ENCODE results near the gene LRIF1. TPM values are rescaled to one million over a fixed set of nuclear protein-coding genes. Genes with fewer than 3 reads are reported as not detected.
"Not testable (repeated sequence)": the region's sequence is repeated elsewhere in the genome, so short reads cannot be mapped to it uniquely, and the experiment has no call there.

Gene LRIF1
- total and polyA plus RNA-seq, 3 donors from 2014 or later: 31.4 to 54.6 (median 54.3) TPM

DNA sequence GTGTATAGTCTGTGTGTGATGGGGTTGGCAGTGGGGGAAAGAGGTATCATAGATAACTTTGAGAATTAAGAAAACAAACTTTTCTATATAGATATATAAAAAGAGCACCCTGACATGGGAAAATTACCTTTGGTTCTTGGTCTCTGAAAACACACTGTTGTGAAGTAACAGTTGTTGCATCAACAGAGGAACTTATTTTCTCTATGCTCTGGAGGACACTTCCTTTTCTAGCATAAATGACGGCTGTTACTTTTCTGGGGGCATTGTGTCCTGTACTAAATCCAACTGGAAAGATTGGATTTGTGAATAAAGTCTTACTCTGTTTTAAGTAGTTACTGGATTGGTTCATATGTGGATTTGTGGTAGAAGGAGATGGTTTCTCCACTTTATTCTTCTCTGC lies 12.6 kb downstream of the LRIF1 start:
- Histone ChIP-seq H3K9me3 (no peaks in the 10 kb centered on the region), H3K4me1 (no peaks in the 10 kb centered on the region), H3K4me3 (no peak overlapping the region), H3K27ac (no peak overlapping the region), H3K27me3 (no peaks in the 10 kb centered on the region), H3K36me3 (ENCODE audit: low read depth, missing control alignments) (no peaks in the 10 kb centered on the region)
- TF ChIP-seq, protein P1, sequence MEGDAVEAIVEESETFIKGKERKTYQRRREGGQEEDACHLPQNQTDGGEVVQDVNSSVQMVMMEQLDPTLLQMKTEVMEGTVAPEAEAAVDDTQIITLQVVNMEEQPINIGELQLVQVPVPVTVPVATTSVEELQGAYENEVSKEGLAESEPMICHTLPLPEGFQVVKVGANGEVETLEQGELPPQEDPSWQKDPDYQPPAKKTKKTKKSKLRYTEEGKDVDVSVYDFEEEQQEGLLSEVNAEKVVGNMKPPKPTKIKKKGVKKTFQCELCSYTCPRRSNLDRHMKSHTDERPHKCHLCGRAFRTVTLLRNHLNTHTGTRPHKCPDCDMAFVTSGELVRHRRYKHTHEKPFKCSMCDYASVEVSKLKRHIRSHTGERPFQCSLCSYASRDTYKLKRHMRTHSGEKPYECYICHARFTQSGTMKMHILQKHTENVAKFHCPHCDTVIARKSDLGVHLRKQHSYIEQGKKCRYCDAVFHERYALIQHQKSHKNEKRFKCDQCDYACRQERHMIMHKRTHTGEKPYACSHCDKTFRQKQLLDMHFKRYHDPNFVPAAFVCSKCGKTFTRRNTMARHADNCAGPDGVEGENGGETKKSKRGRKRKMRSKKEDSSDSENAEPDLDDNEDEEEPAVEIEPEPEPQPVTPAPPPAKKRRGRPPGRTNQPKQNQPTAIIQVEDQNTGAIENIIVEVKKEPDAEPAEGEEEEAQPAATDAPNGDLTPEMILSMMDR (IDR thresholded peaks at IDR 0.05): no peak
- TF ChIP-seq POLR2A (IDR thresholded peaks at IDR 0.05): no peak
- 76 to 93% methylated on average over 1 of the region's 1 CpG for WGBS, 2 donors
- DNase-seq: no peak
- intact Hi-C loops (cut with DNase I; ENCODE audit: low total_unique reads): no loop called here

DNA sequence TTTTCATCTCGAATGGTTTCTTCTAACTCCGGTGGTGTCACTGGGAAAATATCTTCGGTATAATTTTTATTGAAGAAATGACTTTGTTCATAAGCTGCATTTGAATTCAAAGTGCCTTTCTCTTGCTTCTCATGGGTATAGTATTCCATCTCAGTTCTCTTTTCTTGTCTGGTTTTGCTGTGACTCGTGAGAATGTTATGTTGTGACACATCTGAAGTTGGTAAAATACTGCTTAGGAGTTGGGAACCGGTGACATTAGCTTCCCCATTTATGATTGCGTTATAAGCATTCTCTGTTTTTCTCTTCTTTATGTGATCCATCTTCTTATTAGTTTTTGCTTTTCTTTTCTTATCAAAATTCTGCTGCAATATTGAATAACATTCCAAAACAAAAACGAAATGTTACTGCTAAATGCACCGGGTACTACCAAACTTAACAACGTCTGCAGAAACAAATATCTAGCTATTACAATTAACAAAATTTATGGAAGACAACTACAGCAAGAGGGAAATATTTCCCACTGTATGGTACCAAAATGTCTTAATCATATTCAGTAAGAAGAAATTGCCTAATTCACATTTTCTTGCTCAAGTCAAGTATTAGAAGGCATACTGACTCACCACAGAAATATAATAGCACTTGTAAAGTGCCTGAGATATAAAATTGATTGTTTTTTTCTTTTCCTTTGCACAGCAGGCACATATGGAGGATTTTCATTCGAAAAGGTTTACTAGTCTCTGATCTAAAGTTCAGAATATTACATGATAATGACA lies 15.5 kb downstream of the LRIF1 start:
- TF ChIP-seq, protein P1 (IDR thresholded peaks at IDR 0.05): no peak
- no peak for TF ChIP-seq POLR2A (IDR thresholded peaks at IDR 0.05)
- Histone ChIP-seq H3K27me3 (no peaks in the 10 kb centered on the region), H3K36me3 (ENCODE audit: low read depth, missing control alignments) (no peaks in the 10 kb centered on the region), H3K27ac (no peak overlapping the region), H3K4me1 (no peaks in the 10 kb centered on the region), H3K4me3 (no peak overlapping the region), H3K9me3 (no peaks in the 10 kb centered on the region)
- intact Hi-C loops (cut with DNase I; ENCODE audit: low total_unique reads): no loop called here
- WGBS, 2 donors: 88 to 90% methylated on average over 10 of the region's 10 CpGs
- DNase-seq: no peak

DNA sequence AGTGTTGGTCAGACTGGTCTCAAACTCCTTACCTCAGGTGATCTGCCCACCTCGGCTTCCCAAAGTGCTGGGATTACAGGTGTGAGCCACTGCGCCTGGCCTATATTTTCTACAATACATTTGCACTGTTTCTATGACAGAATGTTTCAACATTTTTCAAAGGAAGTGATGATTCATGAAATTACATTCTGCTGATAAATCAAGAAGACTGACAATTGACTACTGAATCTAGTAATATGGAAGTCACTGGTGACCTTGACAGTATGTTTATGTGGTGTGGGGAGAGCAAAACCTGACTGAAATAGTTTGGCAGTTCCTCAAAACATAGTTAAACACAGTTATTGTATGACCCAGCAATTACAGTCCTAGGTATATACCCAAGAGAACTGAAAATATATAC lies 18.1 kb downstream of the LRIF1 start:
- TF ChIP-seq, protein P1 (IDR thresholded peaks at IDR 0.05): no peak
- no peak for TF ChIP-seq POLR2A (IDR thresholded peaks at IDR 0.05)
- no peaks in the 10 kb centered on the region for H3K36me3 ChIP-seq (ENCODE audit: low read depth, missing control alignments)
- no peak overlapping the region for H3K27ac ChIP-seq
- no peaks in the 10 kb centered on the region for H3K9me3 ChIP-seq
- no peaks in the 10 kb centered on the region for H3K4me1 ChIP-seq
- DNase-seq: no peak
- intact Hi-C loops (cut with DNase I; ENCODE audit: low total_unique reads): no loop called here
- WGBS, 2 donors: 96% methylated on average over 2 of the region's 2 CpGs
- no peaks in the 10 kb centered on the region for H3K27me3 ChIP-seq
- H3K4me3 ChIP-seq: no peak overlapping the region

DNA sequence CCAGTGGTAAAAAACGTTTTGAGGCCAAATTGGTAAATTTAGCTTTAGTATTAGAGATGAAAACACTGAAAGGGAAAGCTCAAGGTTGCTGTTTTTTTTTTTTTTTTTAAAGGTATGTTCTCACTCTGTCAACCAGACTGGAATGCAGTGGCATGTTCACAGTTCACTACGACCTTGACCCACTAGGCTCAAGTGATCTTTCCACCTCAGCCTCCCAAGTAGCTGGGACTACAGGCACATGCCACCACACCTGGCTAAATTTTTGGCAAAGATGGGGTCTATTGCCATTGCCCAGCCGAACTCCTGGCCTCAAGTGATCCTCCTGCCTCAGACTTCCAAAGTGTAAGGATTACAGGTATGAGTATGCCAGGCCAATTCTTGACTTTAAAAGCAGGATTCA lies 18.9 kb downstream of the LRIF1 start:
- WGBS, 2 donors: 48 to 56% methylated on average over 3 of the region's 3 CpGs
- no peaks in the 10 kb centered on the region for H3K36me3 ChIP-seq (ENCODE audit: low read depth, missing control alignments)
- no peaks in the 10 kb centered on the region for H3K9me3 ChIP-seq
- no peak for TF ChIP-seq POLR2A (IDR thresholded peaks at IDR 0.05)
- TF ChIP-seq, protein P1 (IDR thresholded peaks at IDR 0.05): no peak
- no peak for DNase-seq
- H3K4me3 ChIP-seq: no peak overlapping the region
- no peaks in the 10 kb centered on the region for H3K27me3 ChIP-seq
- H3K4me1 ChIP-seq: no peaks in the 10 kb centered on the region
- intact Hi-C loops (cut with DNase I; ENCODE audit: low total_unique reads): no loop called here
- H3K27ac ChIP-seq: no peak overlapping the region

DNA sequence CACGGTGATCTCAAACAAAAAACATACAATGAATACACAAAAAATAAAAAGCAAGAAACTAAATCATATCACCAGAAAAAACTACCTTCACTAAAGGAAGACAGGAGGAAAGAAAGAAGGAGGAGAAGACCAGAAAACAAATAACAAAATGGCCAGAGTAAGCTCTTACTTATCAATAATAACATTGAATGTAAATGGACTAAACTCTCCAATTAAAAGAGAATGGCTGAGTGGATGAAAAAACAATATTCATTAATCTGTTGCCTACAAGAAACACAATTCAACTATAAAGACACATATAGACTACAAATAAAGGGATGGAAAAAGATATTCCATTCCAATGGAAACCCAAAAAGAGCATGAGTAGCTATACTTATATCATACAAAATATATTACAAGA lies 27.2 kb downstream of the LRIF1 start:
- DNase-seq: no peak
- Histone ChIP-seq H3K9me3 (no peaks in the 10 kb centered on the region), H3K27ac (no peak overlapping the region), H3K4me1 (no peaks in the 10 kb centered on the region), H3K36me3 (ENCODE audit: low read depth, missing control alignments) (no peaks in the 10 kb centered on the region), H3K4me3 (no peak overlapping the region), H3K27me3 (no peaks in the 10 kb centered on the region)
- intact Hi-C loops (cut with DNase I; ENCODE audit: low total_unique reads): no loop called here
- TF ChIP-seq, protein P1 (IDR thresholded peaks at IDR 0.05): no peak
- no peak for TF ChIP-seq POLR2A (IDR thresholded peaks at IDR 0.05)
- WGBS, 2 donors: 79 to 88% methylated on average over 1 of the region's 1 CpG

DNA sequence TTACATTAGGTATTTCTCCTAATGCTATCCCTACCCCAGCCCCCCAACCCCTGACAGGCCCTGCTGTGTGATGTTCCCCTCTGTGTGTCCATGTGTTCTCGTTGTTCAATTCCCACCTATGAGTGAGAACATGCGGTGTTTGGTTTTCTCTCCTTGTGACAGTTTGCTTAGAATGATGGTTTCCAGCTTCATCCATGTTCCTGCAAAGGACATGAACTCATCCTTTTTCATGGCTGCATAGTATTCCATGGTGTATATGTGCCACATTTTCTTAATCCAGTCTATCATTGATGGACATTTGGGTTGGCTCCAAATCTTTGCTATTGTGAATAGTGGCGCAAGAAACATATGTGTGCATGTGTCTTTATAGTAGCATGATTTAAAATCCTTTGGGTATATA lies 32.6 kb downstream of the LRIF1 start:
- H3K27ac ChIP-seq; H3K36me3 ChIP-seq (ENCODE audit: low read depth, missing control alignments); H3K9me3 ChIP-seq; H3K4me1 ChIP-seq; DNase-seq; intact Hi-C loops (cut with DNase I; ENCODE audit: low total_unique reads); H3K4me3 ChIP-seq; H3K27me3 ChIP-seq: not testable (repeated sequence)
- 84 to 100% methylated on average over 3 of the region's 3 CpGs for WGBS, 2 donors
